Suprapubic skin (tissue), 4 donors: ENCODE data around the gene RAB40B. TPM values are rescaled to one million over a fixed set of nuclear protein-coding genes. Genes with fewer than 3 reads are reported as not detected.
"Not testable (repeated sequence)": the region's sequence is repeated elsewhere in the genome, so short reads cannot be mapped to it uniquely, and the experiment has no call there.

Source experiments
- DNase-seq, 2 donors: peaks; one replicate each; pipeline ENCODE4 v3.0.0-alpha.2; 2019; ENCODE audit warnings: low spot score in 2 of 2
- H3K27ac ChIP-seq: fragments of 200-600 bp; sonication (generic); one replicate; pipeline ENCODE4 v1.5.1; 2019
- H3K27me3 ChIP-seq: fragments of 200-600 bp; sonication (generic); one replicate; pipeline ENCODE4 v1.5.1; 2019
- H3K36me3 ChIP-seq: fragments of 200-600 bp; sonication (generic); one replicate; pipeline ENCODE4 v1.5.1; 2019
- H3K4me1 ChIP-seq: fragments of 200-600 bp; sonication (generic); one replicate; pipeline ENCODE4 v1.5.1; 2019
- H3K4me3 ChIP-seq: fragments of 200-600 bp; sonication (generic); one replicate; pipeline ENCODE4 v1.5.1; 2019; ENCODE audit warnings: mild to moderate bottlenecking
- H3K9me3 ChIP-seq: fragments of 200-600 bp; sonication (generic); one replicate; pipeline ENCODE4 v1.5.1; 2019
- CTCF ChIP-seq, 2 donors: fragments of 200-600 bp in 1 of 2; fragments of 450-650 bp in 1 of 2; sonication (generic) in 1 of 2; IDR thresholded peaks; one replicate each; pipeline ENCODE4 v1.5.1; 2016 to 2019; ENCODE audit warnings: antibody characterized with exemption in 2 of 2, mild to moderate bottlenecking in 1 of 2, moderate library complexity in 1 of 2
- EP300 ChIP-seq: sonication (generic); formaldehyde crosslinking; IDR thresholded peaks from one replicate; pipeline ENCODE4 v1.6.1; 2017; ENCODE audit warnings: antibody characterized with exemption
- POLR2A ChIP-seq, 2 donors: fragments of 450-650 bp; IDR thresholded peaks; one replicate each; pipeline ENCODE4 v1.6.1; 2017; ENCODE audit warnings: antibody characterized with exemption in 2 of 2, mild to moderate bottlenecking in 2 of 2, moderate library complexity in 2 of 2
- POLR2AphosphoS5 ChIP-seq, 3 donors: sonication (generic); formaldehyde crosslinking; IDR thresholded peaks; one replicate each; pipeline ENCODE4 v1.6.1; 2017; ENCODE audit warnings: antibody characterized with exemption in 3 of 3
- WGBS: methylation state at CpG from one replicate; pipeline ENCODE4 v1.1.5; 2018; 5-methylcytosine and 5-hydroxymethylcytosine counted together
- total RNA-seq, 4 donors: library from RNA; depleted of rRNA; stranded (reverse); fragments of >200 nt; gene quantifications; one replicate each; pipeline ENCODE4 v1.1.0, GENCODE V29; 2016

RAB40B gene, protein sequence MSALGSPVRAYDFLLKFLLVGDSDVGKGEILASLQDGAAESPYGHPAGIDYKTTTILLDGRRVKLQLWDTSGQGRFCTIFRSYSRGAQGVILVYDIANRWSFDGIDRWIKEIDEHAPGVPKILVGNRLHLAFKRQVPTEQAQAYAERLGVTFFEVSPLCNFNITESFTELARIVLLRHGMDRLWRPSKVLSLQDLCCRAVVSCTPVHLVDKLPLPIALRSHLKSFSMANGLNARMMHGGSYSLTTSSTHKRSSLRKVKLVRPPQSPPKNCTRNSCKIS
- 10 to 100 TPM; 15.9 to 24.3 (median 21.6) TPM for total RNA-seq

DNA sequence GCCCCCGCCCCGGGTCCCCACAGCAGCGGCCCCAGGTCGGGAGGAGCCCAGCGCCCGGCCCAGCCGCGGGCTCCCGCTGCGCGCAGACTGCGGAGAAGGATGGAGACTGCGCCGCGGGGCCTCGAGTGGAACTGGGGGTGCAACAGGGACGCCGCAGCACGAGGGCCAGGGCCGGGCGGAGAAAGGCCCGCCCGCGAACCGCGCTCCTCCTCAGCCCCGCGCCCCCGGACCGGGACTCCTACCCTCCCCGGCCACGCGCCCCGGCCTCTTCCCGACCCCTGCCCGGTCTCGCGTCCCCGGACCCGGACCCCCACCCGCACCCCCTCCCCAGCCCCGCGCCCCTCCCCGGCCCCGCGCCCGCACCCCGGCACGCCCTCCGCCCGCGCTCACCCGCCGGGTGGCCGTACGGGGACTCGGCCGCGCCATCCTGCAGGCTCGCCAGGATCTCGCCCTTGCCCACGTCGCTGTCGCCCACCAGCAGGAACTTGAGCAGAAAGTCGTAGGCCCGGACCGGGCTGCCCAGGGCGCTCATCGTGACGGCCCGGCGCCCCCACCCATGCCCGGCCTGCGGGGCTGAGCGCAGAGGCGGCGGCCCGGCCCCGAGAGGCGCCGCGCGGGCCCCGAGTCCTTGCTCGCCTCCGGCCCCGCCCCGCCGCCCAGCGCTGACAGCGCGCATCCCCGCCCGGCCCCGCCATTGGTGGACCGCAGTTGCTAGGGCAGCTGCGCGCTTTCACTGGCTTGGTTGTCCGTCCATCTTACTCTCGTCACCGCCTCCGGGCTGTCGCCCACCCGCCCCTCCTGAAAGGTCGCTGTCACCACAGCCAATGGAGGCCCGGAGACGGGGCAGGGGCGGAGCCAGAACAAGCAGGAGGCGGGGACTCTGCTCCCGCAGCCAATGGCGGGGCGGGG is at the start of gene RAB40B:
Gene RAB40B (minus strand): TSS at position 634 of the 909 bp plus-strand sequence. CDS start 102 bp downstream, at position 532.
- no peaks in the 10 kb centered on the region for H3K27me3 ChIP-seq
- H3K27ac ChIP-seq, result peak within 1 kb of the TSS; percentile 82
- DNase-seq, result peak; percentile 100
- H3K4me3 ChIP-seq, result peak within 1 kb of the TSS; percentile 79
- no CpG with 5 or more reads among the region's 112 CpGs for WGBS
- TF ChIP-seq POLR2AphosphoS5 (IDR thresholded peaks at IDR 0.05), result peak in 1 of 3 donors; percentile 42
- TF ChIP-seq CTCF (IDR thresholded peaks at IDR 0.05), result no peak
- peak in 1 of 2 donors; percentile 29 for TF ChIP-seq POLR2A (IDR thresholded peaks at IDR 0.05)
- no peak for TF ChIP-seq EP300
- no peaks in the 10 kb centered on the region for H3K9me3 ChIP-seq
- H3K4me1 ChIP-seq, result peaks cover 35% of the 10 kb centered on the region
- H3K36me3 ChIP-seq, result no peaks in the 10 kb centered on the region

- WGBS, result 87% methylated on average over 8 of the region's 8 CpGs
- no peak overlapping the region for H3K27ac ChIP-seq
- no peaks in the 10 kb centered on the region for H3K27me3 ChIP-seq
- DNase-seq, result no peak
- no peak overlapping the region for H3K4me3 ChIP-seq
- H3K36me3 ChIP-seq, result peaks cover 29% of the 10 kb centered on the region
- TF ChIP-seq POLR2AphosphoS5 (IDR thresholded peaks at IDR 0.05) (no peak), CTCF (IDR thresholded peaks at IDR 0.05) (no peak), EP300 (no peak), POLR2A (IDR thresholded peaks at IDR 0.05) (no peak)
- peaks cover 4% of the 10 kb centered on the region for H3K9me3 ChIP-seq
- H3K4me1 ChIP-seq, result no peaks in the 10 kb centered on the region
Observed at GRCh38 chr17:82745524-82745923, 47.0 kb upstream of the RAB40B start.

GRCh38 chr17:82744736-82745135 is 46.2 kb upstream of the RAB40B start:
- 67% methylated on average over 5 of the region's 7 CpGs for whole genome bisulfite sequencing
- not testable (repeated sequence) for H3K27ac ChIP-seq, H3K9me3 ChIP-seq, H3K27me3 ChIP-seq, H3K4me3 ChIP-seq, DNase-seq, H3K4me1 ChIP-seq
- peaks cover 36% of the 10 kb centered on the region for H3K36me3 ChIP-seq

GRCh38 chr17:82743344-82744219 is 45.1 kb upstream of the RAB40B start:
- no peak overlapping the region for H3K27ac ChIP-seq
- no peak for DNase-seq
- H3K36me3 ChIP-seq, result peaks cover 36% of the 10 kb centered on the region
- H3K4me3 ChIP-seq, result no peak overlapping the region
- no peaks in the 10 kb centered on the region for H3K4me1 ChIP-seq
- WGBS, result 86% methylated on average over 7 of the region's 16 CpGs
- no peaks in the 10 kb centered on the region for H3K27me3 ChIP-seq
- TF ChIP-seq EP300, result no peak
- H3K9me3 ChIP-seq, result peaks cover 4% of the 10 kb centered on the region

GRCh38 chr17:82740906-82741759 is 42.6 kb upstream of the RAB40B start:
- H3K4me3 ChIP-seq, result no peak overlapping the region
- H3K4me1 ChIP-seq, result peaks cover 4% of the 10 kb centered on the region
- H3K9me3 ChIP-seq, result no peaks in the 10 kb centered on the region
- H3K27me3 ChIP-seq, result no peaks in the 10 kb centered on the region
- TF ChIP-seq POLR2A (IDR thresholded peaks at IDR 0.05), result no peak
- no peak for TF ChIP-seq CTCF (IDR thresholded peaks at IDR 0.05)
- no peak for TF ChIP-seq POLR2AphosphoS5 (IDR thresholded peaks at IDR 0.05)
- TF ChIP-seq EP300, result no peak
- 92% methylated on average over 8 of the region's 10 CpGs for WGBS
- DNase-seq, result no peak
- no peak overlapping the region for H3K27ac ChIP-seq
- H3K36me3 ChIP-seq, result peaks cover 42% of the 10 kb centered on the region
